Measurements from ENCODE around the gene FBXO45.
A peak's percentile ranks its signal among the peaks of the same experiment; 100 is the strongest.
"Not testable (repeated sequence)": the region's sequence is repeated elsewhere in the genome, so short reads cannot be mapped to it uniquely, and the experiment has no call there.

Gene FBXO45

GRCh38 chr3:196568246-196569002 lies at the start of gene FBXO45, which contains the start of gene WDR53:
Gene FBXO45, plus strand, starts transcription at chr3:196568660. Its CDS starts 325 bp downstream, at chr3:196568985.
Gene WDR53, minus strand, starts transcription at chr3:196568554. Its CDS starts 7,079 bp downstream, at chr3:196561475.
- peak; percentile 82 to 87 for DNase-seq (ENCODE audit: low read depth in 2 of 2)

GRCh38 chr3:196518966-196519717 lies 49.3 kb upstream of the FBXO45 start:
- no peak for DNase-seq (ENCODE audit: low read depth in 2 of 2)

GRCh38 chr3:196519718-196520082 lies 48.8 kb upstream of the FBXO45 start:
- no peak for DNase-seq (ENCODE audit: low read depth in 2 of 2)

GRCh38 chr3:196521291-196521690 lies 47.2 kb upstream of the FBXO45 start:
- DNase-seq (ENCODE audit: low read depth in 2 of 2) = not testable (repeated sequence)

- no peak for DNase-seq (ENCODE audit: low read depth in 2 of 2)
Measured at GRCh38 chr3:196523841-196524240, 44.6 kb upstream of the FBXO45 start.

GRCh38 chr3:196524527-196524926 lies 43.9 kb upstream of the FBXO45 start:
- DNase-seq (ENCODE audit: low read depth in 2 of 2) = no peak

- no peak for DNase-seq (ENCODE audit: low read depth in 2 of 2)
Measured at GRCh38 chr3:196525141-196525540, 43.3 kb upstream of the FBXO45 start.

- DNase-seq (ENCODE audit: low read depth in 2 of 2) = peak; percentile 44 to 85
Measured at GRCh38 chr3:196528639-196529233, 39.7 kb upstream of the FBXO45 start.

GRCh38 chr3:196531418-196531817 lies 37.0 kb upstream of the FBXO45 start:
- no peak for DNase-seq (ENCODE audit: low read depth in 2 of 2)

GRCh38 chr3:196533260-196533681 lies 35.2 kb upstream of the FBXO45 start:
- DNase-seq (ENCODE audit: low read depth in 2 of 2) = no peak

GRCh38 chr3:196537319-196537984 lies 31.0 kb upstream of the FBXO45 start:
- peak; percentile 42 to 52 for DNase-seq (ENCODE audit: low read depth in 2 of 2)

- no peak for DNase-seq (ENCODE audit: low read depth in 2 of 2)
Measured at GRCh38 chr3:196541684-196542445, 26.6 kb upstream of the FBXO45 start.

GRCh38 chr3:196544491-196544992 lies 23.9 kb upstream of the FBXO45 start:
- DNase-seq (ENCODE audit: low read depth in 2 of 2) = no peak

GRCh38 chr3:196546537-196546936 lies 21.9 kb upstream of the FBXO45 start:
- no peak for DNase-seq (ENCODE audit: low read depth in 2 of 2)

- DNase-seq (ENCODE audit: low read depth in 2 of 2) = no peak
Measured at GRCh38 chr3:196547067-196547466, 21.4 kb upstream of the FBXO45 start.

- DNase-seq (ENCODE audit: low read depth in 2 of 2) = not testable (repeated sequence)
Measured at GRCh38 chr3:196549312-196549711, 19.1 kb upstream of the FBXO45 start.

- DNase-seq (ENCODE audit: low read depth in 2 of 2) = not testable (repeated sequence)
Measured at GRCh38 chr3:196550172-196550571, 18.3 kb upstream of the FBXO45 start.

GRCh38 chr3:196552253-196552652 lies 16.2 kb upstream of the FBXO45 start:
- no peak for DNase-seq (ENCODE audit: low read depth in 2 of 2)

GRCh38 chr3:196553551-196553950 lies 14.9 kb upstream of the FBXO45 start:
- no peak for DNase-seq (ENCODE audit: low read depth in 2 of 2)

- DNase-seq (ENCODE audit: low read depth in 2 of 2) = no peak
Measured at GRCh38 chr3:196554205-196554604, 14.3 kb upstream of the FBXO45 start.

GRCh38 chr3:196555295-196555694 lies 13.2 kb upstream of the FBXO45 start:
- DNase-seq (ENCODE audit: low read depth in 2 of 2) = no peak
